Midbrain (tissue), 1 donor: ENCODE data around the gene NSUN7.
"Not testable (repeated sequence)": the region's sequence is repeated elsewhere in the genome, so short reads cannot be mapped to it uniquely, and the experiment has no call there.

ENCODE experiments used
- DNase-seq: peaks from one replicate; lab custom pipeline; 2025; lab: John Stamatoyannopoulos, UW

NSUN7 gene, protein sequence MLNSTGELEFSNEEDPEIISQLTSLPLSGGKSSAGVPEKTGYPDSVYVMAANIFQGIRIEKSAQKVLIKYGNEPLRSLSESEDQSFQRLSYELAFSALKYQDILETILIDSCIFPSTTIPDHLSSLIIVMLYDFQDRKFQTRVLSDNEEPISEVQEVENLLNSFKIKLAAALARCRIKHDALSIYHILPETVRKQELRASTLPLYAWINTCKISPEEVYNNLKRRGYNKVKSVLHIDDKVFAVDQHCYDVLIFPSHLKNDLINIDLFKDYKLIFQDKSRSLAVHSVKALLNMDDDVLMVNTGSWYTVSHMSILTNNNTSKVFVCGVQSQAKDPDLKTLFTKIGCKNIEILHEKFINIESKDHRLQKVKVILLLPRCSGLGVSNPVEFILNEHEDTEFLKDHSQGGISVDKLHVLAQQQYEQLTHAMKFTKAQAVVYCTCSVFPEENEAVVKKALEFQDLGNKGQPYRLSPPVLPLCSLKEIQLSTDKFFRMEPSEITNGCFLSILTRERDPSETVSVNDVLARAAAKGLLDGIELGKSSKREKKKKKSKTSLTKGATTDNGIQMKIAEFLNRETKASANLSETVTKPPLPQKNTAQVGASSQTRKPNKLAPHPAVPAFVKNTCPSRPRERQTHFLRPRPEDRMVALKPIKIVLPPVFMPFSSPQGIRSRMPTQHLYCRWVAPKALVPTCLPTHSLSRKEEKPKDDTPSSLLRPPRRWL

DNA sequence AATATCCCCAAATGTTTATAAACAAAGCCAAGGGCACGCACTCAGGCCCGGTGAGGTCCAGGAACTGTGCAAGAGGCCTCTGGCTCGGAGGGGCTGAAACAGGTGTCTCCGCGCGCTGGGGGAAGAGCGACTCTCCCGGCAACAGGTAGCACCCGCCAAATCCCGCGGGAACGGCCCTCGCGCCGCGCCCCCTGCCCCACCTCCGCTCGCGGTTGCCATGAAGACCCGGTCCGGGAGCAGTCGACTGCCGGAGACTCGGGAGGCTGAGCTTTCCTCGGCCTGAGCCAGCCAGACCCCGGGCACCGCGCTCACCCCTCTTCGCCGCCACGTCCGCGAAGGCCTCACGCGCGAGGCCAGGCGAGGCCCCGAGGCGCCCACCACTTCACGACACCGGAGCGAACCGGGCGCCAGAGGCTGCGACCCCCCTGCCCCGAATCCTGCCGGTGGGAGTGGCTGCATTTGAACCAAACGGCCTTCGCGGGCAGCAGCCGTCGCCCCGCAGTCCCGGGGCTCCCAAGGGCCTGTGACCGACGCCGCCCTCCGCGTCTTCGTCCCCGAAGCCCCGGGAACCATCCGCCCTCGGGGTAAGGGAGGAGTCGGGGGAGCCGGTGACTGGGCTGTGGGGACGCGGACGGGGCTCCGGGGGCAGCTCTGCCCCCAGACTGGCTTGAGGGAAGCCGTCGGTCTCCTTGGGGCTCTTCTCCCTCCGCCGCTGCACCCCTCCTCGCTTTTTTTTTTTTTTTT, at the start of gene NSUN7:
Gene NSUN7, plus strand, starts transcription at position 239 of the 744 bp plus-strand sequence. CDS start 739 bp downstream, outside the sequence.
- no peak for DNase-seq

DNA sequence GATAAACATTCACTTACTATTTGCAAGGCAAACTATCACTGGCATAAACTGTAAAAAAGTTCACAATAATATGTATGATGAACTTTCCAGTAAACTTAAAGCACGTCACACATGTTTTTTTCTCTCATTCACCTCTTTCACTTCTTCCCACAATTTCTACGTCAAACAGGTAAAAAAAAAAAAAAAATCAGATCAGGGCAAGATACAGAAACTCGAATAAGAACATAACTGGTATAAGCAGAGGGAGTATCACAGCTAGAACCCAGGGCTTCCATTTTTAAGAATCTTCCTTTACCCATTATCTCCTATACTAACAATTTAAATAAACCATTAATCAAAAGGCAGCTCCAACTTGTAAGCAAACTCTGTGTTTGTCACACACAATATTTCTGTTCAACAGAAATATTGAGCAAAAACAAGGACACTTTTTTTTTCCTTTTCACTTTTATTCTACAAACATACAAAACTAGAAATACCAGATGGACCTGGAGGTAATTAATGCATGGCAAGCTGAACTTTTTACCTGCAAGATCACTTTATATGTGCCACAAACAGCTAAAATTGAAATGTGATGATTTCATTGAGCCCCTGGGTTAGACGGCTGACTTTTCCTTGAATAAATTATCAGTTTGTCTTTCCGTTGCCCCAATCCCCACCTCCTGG, 47.5 kb upstream of the NSUN7 start:
- no peak for DNase-seq

DNA sequence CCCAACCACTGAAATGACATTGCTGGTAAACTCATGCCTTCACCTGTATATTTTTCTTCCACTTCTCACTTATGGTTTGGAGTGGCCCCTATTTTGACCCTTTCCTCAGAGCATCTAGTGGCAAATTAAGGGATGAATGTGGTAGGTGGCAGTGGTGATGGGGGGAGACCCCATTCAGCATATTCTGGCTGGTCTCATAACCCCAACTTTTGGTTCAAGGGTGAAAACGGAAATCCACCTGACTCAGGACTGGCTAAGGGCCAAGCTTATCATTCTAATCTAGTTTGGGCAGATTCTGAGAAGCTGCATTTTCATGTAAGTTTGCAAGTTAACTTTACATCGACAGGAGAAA, 47.0 kb upstream of the NSUN7 start:
- no peak for DNase-seq

DNA sequence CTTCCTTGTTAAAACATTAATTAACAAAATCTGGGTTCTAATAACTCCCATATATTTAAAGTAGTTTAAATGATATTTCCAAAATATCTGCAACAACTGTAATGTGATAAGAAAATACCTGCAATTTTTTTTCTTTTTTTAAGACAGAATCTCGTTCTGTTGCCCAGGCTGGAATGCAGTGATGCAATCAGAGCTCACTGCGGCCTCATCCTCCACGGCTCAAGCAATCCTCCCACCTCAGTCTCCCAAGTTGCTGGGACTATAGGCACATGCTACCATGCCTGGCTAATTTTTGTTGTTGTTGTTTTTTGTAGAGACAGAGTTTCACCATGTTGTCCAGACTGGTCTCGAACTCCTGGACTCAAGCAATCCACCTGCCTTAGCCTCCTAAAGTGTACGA, 45.7 kb upstream of the NSUN7 start:
- DNase-seq: no peak

DNA sequence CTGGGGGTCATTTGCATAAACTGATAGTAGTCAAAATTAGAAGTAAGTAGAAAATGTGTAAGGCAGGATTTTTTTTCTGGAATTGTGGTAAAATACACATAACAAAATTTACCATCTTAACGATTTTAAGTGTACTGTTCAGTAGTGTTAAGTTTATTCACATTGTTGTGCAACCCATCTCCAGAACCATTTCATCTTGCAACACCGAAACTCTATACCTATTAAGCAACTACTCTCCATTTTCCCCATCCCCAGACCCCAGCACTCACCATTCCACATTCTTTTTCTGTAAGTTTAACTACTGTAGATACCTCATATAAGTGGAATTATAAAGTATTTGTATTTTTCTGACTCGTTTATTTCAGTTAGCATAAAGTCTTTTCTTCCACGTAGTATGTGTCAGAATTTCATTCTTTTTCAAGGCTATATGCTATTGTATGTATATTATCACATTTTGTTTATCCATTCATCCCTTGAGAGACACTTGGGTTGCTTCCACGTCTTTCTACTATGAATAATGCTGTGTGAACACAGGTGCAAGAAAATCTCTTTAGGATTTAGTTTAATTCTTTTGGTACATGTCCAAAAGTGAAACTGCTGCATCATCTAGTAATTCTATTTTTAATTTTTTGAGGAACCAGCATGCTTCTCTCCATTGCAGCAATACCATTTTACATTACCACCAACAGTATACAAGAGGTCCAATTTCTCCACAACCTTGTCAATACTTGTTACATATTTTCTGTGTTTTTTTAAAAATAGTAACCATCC, 39.1 kb upstream of the NSUN7 start:
- DNase-seq: no peak

DNA sequence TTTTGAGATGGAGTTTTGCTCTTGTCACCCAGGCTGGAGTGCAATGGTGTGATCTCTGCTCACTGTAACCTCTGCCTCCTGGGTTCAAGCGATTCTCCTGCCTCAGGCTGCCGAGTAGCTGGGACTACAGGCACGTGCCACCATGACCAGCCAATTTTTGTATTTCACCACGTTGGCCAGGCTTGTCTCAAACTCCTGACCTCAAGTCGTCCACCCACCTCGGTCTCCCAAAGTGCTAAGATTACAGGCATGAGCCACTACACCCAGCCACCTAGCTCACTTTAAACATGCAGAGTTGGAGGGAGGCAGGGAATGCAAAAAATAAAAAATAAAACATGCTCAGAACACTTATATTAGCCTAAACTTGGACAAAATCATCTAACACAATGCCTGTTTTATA, 36.8 kb upstream of the NSUN7 start:
- DNase-seq: not testable (repeated sequence)

DNA sequence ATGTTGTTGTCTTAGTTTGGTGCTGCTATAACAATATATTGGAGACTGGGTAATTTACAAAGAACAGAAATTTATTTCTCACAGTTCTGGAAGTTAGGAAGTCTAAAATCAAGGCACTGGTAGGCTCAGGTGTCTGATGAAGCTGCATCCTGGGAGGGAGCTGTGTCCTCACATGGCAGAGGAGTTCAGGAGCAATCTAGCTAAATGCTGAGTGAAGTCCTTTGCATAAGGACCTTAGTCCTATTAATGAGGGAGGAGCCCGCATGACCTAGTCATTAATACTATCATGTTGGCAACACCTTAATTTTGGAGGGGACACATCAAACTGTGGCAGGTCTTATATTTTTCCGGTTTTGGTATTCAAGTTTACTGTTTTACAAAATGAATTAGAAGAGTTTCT, 36.0 kb upstream of the NSUN7 start:
- no peak for DNase-seq

DNA sequence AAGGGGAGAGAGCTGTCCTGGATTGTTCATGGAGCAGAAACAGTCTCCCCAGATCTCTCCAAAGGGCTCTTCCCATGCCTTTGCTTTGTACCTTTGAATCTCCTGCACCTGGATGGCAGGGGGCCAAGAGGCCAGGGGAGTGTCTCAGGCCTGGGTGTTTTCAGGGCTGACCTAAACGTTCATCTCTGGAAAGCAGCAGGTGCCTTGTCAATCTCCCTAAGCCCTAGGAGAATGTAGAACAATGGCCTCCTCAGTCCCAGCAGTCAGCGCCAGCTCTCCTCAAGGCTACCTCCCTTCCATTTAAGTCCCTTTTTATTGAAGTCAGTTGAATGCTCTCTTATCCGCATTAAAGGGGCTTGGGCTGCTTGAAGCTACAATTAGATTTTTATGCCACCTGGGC, 31.2 kb upstream of the NSUN7 start:
- no peak for DNase-seq

DNA sequence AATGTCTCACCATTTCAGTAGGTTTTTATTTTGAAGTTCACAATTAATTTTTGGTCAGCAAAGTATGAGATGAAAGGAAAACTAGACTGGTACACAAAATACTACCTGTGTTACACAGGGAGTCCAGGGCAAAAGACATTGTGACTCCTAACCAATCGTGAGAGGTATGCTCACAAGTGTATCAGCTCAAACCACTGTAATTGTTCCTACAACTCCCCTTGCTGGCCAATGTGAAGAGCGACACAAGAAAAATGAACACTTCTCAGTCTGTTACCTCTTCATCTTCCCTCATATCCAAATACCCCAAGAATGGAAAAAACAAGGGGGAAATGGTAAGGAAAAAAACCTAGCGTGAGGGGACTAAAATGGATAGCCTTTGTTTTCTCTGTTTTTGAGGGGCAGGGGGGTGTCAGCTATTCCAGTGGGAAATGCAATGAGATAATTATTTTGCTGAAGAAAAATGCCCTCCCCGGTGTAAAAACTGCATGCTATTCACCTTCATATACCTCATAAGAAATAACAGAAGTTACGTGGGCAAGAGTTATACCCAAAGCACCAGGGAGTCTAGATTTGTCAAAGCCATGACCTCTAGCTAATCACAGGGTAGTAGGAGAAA, 30.6 kb upstream of the NSUN7 start:
- DNase-seq: no peak

DNA sequence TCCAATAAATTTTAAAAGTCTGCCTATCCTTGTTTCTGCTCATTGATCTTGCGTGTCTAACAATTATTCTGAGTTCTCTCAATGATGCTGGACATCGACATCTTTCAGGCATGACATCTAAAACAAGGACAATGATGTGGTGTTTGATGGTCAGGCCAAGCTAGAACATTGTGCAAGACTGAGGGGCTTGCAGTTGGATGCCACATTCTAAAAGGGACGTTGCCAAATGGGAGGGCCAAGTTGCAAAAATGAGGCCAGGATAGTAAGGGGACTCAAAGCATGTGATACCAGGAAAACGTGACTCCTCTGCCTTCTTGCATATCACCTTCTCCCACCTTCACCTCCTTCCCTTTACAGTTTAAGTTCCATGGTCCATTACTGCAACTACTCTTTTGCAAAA, 29.4 kb upstream of the NSUN7 start:
- DNase-seq: no peak

DNA sequence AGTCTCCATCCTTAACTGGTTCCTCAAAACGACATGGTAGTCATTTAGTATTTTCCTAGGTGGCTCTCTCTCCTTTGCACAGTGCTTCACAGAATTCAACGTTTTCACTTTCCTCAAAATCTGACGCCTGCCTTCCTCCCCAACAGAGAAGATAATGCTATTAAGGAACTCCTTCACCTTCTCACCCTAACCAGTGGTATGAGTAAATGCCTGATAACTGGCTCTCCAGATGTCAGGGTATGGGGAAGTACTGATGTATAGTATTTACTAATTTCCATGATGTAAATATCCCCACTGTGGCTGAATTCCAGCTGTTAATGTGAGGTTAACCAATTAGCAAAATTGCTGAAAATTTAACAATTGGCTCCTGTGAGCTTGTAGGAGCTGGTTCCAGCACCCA, 28.8 kb upstream of the NSUN7 start:
- no peak for DNase-seq

DNA sequence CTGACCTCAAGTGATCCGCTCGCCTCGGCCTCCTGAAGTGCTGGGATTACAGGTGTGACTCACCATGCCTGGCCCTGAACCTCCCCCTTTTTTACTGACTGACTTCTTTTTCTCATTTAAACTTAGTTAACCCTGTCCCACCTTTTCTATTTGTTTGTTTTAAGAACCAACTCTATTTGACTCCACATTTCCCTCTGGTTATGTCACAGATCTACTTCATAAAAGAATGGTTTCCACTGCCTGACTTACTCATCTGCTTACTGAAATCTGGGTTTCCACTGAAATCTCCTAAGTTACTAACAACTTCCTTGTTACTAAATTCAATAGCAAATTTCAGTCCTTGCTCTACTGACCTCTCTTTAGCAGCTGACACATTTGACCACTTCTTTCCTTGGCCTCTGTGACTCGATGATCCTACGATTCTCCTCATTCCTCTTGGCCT, 28.0 kb upstream of the NSUN7 start:
- no peak for DNase-seq

DNA sequence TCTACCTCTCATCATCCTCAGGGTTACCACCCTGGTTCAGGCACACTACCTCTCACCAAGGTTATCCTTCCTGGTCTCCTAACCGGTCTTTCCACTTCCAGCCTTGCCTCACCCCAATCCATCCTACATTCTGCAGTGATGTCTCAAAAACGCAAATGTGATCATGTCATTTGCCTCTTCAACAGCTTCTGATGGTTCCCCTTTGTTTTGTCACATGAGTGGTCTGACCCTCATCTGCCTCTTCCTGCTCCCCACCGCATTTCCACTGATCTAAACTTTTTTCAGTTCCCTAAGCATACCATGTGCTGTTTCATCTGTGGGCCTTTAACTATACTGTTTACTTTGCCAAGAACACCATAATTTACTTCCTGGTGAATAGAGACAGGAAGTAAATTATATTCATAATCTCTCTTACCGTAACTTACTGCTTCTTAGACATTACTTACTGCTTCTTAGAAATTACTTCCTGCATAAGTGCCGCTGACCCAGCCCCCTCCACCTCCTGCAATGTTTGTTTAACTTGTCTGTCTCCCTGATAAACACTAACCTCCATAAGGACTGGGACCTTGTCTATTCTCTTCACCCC, 27.1 kb upstream of the NSUN7 start:
- DNase-seq: no peak

DNA sequence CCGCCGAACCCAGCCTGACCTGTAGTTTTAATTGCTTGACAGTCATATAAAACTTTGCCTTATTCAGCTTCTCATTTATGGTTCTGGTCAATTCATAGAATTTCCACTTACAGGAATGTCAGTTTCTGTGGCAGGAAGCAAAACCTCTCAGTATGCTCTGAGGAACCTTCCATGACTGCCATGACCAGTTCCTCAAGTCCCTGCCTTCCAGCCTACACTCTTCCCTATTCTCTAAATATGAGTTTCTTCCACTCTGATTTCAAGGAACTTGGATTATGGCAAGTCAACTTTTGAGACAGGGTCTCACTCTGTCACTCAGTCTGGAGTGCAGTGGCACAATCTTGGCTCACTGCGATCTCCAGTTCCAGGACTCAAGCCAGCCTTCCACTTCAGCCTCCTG, 26.0 kb upstream of the NSUN7 start:
- DNase-seq: no peak

DNA sequence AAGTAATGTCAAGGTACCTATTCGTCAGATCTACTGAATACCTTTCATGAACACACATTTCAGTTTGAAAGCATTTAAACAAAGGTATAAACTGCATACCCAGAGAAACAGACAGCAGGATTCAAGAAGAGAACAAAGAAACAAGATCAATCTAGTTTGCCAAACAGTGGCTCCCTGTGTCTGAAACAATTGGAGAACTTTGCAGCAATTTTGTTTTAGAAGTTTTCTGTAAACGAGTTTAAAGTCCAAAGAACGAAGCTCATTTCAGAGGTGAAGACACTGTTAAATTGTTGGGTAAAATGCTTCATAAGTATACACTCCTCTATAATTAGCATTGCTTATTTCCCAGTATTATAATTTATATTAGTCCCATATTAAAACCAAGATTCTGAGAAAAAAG, 21.4 kb upstream of the NSUN7 start:
- no peak for DNase-seq

DNA sequence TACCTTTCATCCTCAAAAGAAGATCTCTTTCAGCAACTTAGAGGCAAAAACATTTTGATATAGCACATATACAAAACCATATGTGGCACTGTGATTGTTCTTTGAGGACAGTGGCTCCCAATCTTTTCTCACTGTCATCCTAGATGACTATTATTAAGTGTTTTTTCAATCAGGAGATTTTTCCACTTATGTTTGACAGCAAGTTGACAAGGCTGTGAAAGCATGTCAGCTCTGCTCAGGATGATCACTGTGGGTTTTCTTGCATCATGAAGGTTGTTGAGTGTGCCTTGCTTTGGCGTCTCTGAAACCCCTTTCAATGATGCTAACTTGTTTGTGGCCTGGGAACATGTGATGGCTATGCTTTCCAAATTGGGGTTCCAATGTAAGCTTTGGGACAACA, 20.2 kb upstream of the NSUN7 start:
- no peak for DNase-seq

DNA sequence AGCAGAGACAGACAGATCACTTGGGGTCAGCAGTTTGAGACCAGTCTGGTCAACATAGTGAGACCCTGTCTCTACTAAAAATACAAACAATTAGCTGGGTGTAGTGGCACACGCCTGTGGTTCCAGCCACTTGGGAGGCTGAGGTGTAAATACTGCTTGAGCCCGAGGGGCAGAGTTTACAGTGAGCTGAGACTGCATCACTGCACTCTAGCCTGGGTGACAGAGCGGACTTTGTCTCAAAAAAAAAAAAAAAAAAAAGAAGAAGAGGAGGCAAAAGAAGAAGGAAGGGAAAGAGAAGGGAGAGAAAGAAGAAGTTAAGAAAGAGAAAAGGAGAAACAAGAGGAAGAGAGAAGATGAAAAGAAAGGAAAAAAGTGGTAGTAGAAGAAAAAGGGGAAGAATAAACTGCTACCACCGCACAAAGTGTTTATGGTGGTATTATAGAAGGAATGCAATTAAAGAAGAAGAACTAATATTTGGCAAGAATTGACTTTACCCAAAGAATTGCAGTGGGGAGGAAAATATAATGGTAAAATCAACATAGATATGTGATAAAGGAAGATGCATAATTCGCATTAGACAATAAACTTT, 19.6 kb upstream of the NSUN7 start:
- no peak for DNase-seq

DNA sequence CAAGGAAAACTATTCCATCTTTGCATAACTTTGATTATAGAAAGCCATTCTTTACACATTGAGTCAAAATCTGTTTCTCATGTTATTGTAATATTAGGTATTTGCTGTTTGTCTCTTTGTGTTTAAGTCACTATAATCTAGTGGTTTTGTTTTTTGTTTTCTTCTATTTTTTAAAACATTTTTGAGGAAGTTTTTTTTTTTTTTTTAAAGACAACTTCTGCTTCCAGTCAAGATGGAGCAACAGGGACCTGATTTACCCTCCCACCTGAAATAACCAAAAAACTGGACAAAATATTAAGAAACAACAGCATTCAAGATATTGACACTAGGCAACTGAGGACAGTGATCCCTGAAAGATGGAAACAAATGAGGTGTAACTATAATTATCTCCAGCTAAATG, 18.4 kb upstream of the NSUN7 start:
- no peak for DNase-seq

DNA sequence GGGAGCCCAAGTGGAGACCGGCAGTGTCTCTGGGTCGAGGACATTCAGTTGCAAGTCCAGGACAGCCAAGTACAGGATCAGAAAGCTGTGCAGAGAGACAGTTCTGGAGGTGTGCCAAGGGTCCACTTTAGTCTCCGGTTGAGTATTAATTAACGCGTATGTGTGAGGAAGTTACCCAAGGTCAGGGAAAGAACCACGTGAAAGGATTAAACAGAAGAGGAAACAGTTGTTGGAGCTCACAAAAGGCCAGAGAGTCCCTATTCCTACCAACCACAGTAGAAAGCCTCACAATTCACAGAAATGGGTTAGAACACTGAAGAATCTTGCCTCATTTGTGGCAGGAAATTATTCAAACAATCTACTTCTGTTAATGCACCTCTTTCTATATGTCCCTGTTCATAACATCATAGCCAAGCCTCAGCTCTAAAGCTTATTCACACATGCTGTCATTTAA, 17.9 kb upstream of the NSUN7 start:
- DNase-seq: peak; percentile 37

DNA sequence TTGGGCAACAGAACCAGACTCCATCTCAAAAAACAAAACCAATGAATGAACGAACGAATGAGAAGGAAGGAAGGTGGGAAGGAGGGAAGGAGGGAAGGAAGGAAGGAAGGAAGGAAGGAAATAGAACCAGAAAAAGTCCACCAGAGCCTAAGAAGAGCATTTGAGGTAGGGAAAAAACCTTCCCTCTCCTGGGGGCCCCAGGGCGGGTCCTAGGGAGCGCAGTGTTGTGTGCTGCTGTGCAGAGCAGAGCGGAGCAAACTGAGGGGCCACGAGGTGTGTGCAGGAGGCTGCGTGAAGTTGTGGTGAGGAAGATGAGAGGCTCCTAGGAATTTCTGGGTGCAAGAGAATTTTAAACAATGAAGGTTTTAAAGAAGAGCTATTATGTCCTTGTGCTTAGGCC, 16.0 kb upstream of the NSUN7 start:
- DNase-seq: no peak
